Measurements from ENCODE around the gene PIK3CB. TPM values are rescaled to one million over a fixed set of nuclear protein-coding genes. Genes with fewer than 3 reads are reported as not detected.
"Not testable (repeated sequence)": the region's sequence is repeated elsewhere in the genome, so short reads cannot be mapped to it uniquely, and the experiment has no call there.

PIK3CB gene
- polyA plus RNA-seq, 1 of the 3 experiments (the other 2 are of a cell fraction), result 6.8 TPM

DNA sequence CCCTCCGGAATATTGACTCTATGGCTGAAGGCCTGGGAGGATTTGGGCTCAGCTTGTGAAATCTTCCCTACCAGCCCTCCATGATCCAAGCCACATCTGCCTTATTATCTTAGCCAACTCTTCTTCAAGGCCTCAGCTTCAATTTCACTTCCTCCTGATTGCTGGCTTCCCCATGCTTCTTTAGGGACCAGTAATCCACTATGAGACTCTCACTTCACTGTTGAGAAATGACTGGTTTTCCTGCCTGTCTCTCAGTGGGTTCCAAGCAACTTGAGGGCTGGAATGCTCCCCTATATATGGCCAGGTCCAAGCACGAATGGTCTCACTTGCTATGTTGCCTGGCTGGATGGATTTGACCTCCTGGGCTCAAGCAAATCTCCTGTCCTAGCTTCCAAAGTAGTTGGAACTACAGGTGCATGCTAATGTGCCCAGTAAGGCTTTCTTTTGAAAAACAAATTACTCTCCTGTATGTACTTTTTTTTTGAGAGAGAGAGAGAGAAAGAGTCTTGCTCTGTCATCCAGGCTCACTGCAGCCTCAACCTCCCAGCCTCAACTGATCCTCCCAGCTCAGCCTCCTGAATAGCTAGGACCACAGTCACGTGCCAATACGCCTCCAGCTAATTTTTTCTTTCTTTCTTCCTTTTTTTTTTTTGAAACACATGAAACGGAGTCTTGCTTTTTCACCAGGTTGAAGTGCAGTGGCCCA lies 7.9 kb upstream of the PIK3CB start (continued):
- TF ChIP-seq, protein P1, sequence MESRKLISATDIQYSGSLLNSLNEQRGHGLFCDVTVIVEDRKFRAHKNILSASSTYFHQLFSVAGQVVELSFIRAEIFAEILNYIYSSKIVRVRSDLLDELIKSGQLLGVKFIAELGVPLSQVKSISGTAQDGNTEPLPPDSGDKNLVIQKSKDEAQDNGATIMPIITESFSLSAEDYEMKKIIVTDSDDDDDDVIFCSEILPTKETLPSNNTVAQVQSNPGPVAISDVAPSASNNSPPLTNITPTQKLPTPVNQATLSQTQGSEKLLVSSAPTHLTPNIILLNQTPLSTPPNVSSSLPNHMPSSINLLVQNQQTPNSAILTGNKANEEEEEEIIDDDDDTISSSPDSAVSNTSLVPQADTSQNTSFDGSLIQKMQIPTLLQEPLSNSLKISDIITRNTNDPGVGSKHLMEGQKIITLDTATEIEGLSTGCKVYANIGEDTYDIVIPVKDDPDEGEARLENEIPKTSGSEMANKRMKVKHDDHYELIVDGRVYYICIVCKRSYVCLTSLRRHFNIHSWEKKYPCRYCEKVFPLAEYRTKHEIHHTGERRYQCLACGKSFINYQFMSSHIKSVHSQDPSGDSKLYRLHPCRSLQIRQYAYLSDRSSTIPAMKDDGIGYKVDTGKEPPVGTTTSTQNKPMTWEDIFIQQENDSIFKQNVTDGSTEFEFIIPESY (IDR thresholded peaks at IDR 0.05; ENCODE audit: borderline replicate concordance, low read depth), result no peak
- TF ChIP-seq GATA2 (CRISPR knock-in tag; IDR thresholded peaks at IDR 0.05) (no peak), FOXM1 (IDR thresholded peaks at IDR 0.05; ENCODE audit: low read depth) (no peak), GABPA (IDR thresholded peaks at IDR 0.05; ENCODE audit: low read depth) (no peak), NRF1 (IDR thresholded peaks at IDR 0.05; ENCODE audit: low read depth, low read length) (no peak), SMC3 (IDR thresholded peaks at IDR 0.05; ENCODE audit: low read depth, low read length) (no peak)

DNA sequence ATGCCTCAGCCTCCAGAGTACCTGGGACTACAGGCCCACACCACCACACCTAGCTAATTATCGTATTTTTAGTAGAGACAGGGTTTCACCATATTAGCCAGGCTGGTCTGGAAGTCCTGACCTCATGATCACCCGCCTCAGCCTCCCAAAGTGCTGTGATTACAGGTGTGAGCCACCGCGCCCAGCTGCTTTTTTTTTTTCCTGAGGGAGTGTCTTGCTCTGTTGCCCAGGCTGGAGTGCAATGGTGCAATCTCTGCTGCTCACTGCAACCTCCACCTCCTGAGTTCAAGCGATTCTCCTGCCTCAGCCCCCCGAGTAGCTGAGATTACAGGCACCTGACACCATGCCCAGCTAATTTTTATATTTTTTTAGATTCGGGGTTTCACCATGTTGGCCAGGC lies 3.7 kb upstream of the PIK3CB start:
- H3K4me3 ChIP-seq (ENCODE audit: low read depth in 2 of 2, low read length in 1 of 2); H3K4me2 ChIP-seq; H3K27ac ChIP-seq (ENCODE audit: low read depth in 2 of 2, low read length in 1 of 2); H3F3A ChIP-seq (replicated peaks; ENCODE audit: insufficient read depth); H2AFZ ChIP-seq (ENCODE audit: low read depth); H3K27me3 ChIP-seq (ENCODE audit: insufficient read depth); H3K36me3 ChIP-seq (replicated peaks in 1 of 2; ENCODE audit: control insufficient read depth in 1 of 2, insufficient read depth in 2 of 2, low read length in 1 of 2); H3K9me3 ChIP-seq; H3K4me1 ChIP-seq (ENCODE audit: control insufficient read depth in 1 of 2, insufficient read depth in 2 of 2, low read depth in 1 of 2, low read length in 1 of 2); POLR2A ChIA-PET; H3K9ac ChIP-seq; DNase-seq; H3K9me2 ChIP-seq; H4K20me1 ChIP-seq (ENCODE audit: insufficient read depth); H3K79me2 ChIP-seq (ENCODE audit: insufficient read depth): not testable (repeated sequence)
- 93% methylated on average over 7 of the region's 7 CpGs for WGBS (ENCODE audit: low lambda C conversion rate)
- CTCF ChIA-PET, result interaction anchor here (0.6 to 1.0 kb wide), 2 partner anchors 10 to 36 kb away, joined by 3 read pairs; no protein-coding TSS in a partner anchor

DNA sequence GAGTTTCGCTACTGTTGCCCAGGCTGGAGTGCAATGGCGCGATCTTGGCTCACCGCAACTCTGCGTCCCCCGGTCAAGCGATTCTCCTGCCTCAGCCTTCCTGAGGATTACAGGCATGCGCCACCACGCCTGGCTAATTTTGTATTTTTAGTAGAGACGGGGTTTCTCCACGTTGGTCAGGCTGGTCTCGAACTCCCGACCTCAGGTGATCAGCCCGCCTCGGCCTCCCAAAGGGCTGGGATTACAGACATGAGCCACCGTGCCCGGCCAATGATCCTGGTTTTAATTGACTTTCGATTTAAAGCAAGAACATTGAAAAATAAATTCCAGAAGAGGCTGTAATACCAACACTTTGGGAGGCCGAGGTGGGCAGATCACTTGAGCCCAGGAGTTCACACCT lies 1.1 kb upstream of the PIK3CB start:
- CTCF ChIA-PET, result interaction anchor here (1.2 to 4.1 kb wide), 2 partner anchors 47 to 80 kb away, joined by 3 to 20 read pairs; no protein-coding TSS in a partner anchor
- H3F3A ChIP-seq (replicated peaks; ENCODE audit: insufficient read depth); POLR2A ChIA-PET; H3K9ac ChIP-seq; H3K27ac ChIP-seq (ENCODE audit: low read depth in 2 of 2, low read length in 1 of 2); H3K4me2 ChIP-seq; DNase-seq; H3K27me3 ChIP-seq (ENCODE audit: insufficient read depth); H4K20me1 ChIP-seq (ENCODE audit: insufficient read depth); H3K4me3 ChIP-seq (ENCODE audit: low read depth in 2 of 2, low read length in 1 of 2); H3K36me3 ChIP-seq (replicated peaks in 1 of 2; ENCODE audit: control insufficient read depth in 1 of 2, insufficient read depth in 2 of 2, low read length in 1 of 2); H3K9me3 ChIP-seq; H3K4me1 ChIP-seq (ENCODE audit: control insufficient read depth in 1 of 2, insufficient read depth in 2 of 2, low read depth in 1 of 2, low read length in 1 of 2); H3K9me2 ChIP-seq: not testable (repeated sequence)
- 97% methylated on average over 19 of the region's 19 CpGs for WGBS (ENCODE audit: low lambda C conversion rate)
- Histone ChIP-seq H2AFZ (ENCODE audit: low read depth) (peak overlapping the region; percentile 95; the same call in 1 of the 2 replicates), H3K79me2 (ENCODE audit: insufficient read depth) (peaks cover 28% of the 10 kb centered on the region)

DNA sequence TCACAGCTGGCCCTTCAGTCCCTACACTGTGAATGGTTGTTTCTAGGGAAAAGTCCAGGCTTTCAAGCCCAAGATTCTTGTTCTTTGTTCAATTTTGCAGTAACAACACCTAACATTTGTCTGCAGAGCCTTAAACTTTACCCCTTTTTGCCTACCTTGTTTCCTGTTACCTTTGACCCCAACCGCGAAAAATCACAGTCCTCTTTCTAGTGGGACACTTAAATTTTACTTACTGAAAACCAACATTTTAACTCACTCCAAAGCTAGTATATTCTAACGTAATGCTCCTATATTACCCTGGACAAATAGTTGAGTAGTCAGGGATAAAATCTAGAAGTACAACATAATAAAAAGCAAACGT lies 649 bp upstream of the PIK3CB start:
- H3K9ac ChIP-seq, result peak overlapping the region; percentile 84
- POLR2A ChIA-PET, result no interaction called here
- CTCF ChIA-PET, result interaction anchor here (1.2 to 4.1 kb wide), 3 partner anchors 48 to 136 kb away, joined by 3 to 20 read pairs (median 3); no protein-coding TSS in a partner anchor
- no peaks in the 10 kb centered on the region for H3K9me3 ChIP-seq
- peak overlapping the region; percentile 90 for H3K4me2 ChIP-seq
- H3K27me3 ChIP-seq (ENCODE audit: insufficient read depth), result no peaks in the 10 kb centered on the region
- no peaks in the 10 kb centered on the region for H3K36me3 ChIP-seq (replicated peaks in 1 of 2; ENCODE audit: control insufficient read depth in 1 of 2, insufficient read depth in 2 of 2, low read length in 1 of 2)
- no peaks in the 10 kb centered on the region for H4K20me1 ChIP-seq (ENCODE audit: insufficient read depth)
- H3K79me2 ChIP-seq (ENCODE audit: insufficient read depth), result peaks cover 31% of the 10 kb centered on the region
- no peak for DNase-seq
- 77% methylated on average over 4 of the region's 4 CpGs for WGBS (ENCODE audit: low lambda C conversion rate)
- peak overlapping the region; percentile 95 for H2AFZ ChIP-seq (ENCODE audit: low read depth)
- H3K27ac ChIP-seq (ENCODE audit: low read depth in 2 of 2, low read length in 1 of 2), result peak overlapping the region; percentile 91 to 92
- H3K4me3 ChIP-seq (ENCODE audit: low read depth in 2 of 2, low read length in 1 of 2), result peak overlapping the region; percentile 64 to 92
- no peaks in the 10 kb centered on the region for H3K9me2 ChIP-seq
- peaks cover 8% of the 10 kb centered on the region for H3F3A ChIP-seq (replicated peaks; ENCODE audit: insufficient read depth)
- H3K4me1 ChIP-seq (ENCODE audit: control insufficient read depth in 1 of 2, insufficient read depth in 2 of 2, low read depth in 1 of 2, low read length in 1 of 2), result peaks cover 3 to 4% of the 10 kb centered on the region in 2 experiments; a peak in 2 of 4 replicates
- TF ChIP-seq FOSL2 (IDR thresholded peaks at IDR 0.05; ENCODE audit: borderline replicate concordance, low read depth) (no peak), SIN3A (IDR thresholded peaks at IDR 0.05; ENCODE audit: borderline replicate concordance, low read depth, low read length) (no peak), ELF1 (IDR thresholded peaks at IDR 0.05) (no peak), TCF12 (IDR thresholded peaks at IDR 0.05) (no peak), SMC3 (IDR thresholded peaks at IDR 0.05; ENCODE audit: low read depth, low read length) (no peak), NRF1 (IDR thresholded peaks at IDR 0.05; ENCODE audit: low read depth, low read length) (no peak)
- TF ChIP-seq, protein P1 (IDR thresholded peaks at IDR 0.05; ENCODE audit: borderline replicate concordance, low read depth), result no peak
- TF ChIP-seq, protein P2, sequence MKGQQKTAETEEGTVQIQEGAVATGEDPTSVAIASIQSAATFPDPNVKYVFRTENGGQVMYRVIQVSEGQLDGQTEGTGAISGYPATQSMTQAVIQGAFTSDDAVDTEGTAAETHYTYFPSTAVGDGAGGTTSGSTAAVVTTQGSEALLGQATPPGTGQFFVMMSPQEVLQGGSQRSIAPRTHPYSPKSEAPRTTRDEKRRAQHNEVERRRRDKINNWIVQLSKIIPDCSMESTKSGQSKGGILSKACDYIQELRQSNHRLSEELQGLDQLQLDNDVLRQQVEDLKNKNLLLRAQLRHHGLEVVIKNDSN (IDR thresholded peaks at IDR 0.05; ENCODE audit: borderline replicate concordance, low read depth), result no peak
- TF ChIP-seq, protein P3, sequence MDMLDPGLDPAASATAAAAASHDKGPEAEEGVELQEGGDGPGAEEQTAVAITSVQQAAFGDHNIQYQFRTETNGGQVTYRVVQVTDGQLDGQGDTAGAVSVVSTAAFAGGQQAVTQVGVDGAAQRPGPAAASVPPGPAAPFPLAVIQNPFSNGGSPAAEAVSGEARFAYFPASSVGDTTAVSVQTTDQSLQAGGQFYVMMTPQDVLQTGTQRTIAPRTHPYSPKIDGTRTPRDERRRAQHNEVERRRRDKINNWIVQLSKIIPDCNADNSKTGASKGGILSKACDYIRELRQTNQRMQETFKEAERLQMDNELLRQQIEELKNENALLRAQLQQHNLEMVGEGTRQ (IDR thresholded peaks at IDR 0.05; ENCODE audit: borderline replicate concordance, low read depth, low read length), result no peak
- TF ChIP-seq, protein P4, sequence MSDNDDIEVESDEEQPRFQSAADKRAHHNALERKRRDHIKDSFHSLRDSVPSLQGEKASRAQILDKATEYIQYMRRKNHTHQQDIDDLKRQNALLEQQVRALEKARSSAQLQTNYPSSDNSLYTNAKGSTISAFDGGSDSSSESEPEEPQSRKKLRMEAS (IDR thresholded peaks at IDR 0.05; ENCODE audit: low read depth), result no peak
